ENCODE measurements around the gene COL2A1.

DNA sequence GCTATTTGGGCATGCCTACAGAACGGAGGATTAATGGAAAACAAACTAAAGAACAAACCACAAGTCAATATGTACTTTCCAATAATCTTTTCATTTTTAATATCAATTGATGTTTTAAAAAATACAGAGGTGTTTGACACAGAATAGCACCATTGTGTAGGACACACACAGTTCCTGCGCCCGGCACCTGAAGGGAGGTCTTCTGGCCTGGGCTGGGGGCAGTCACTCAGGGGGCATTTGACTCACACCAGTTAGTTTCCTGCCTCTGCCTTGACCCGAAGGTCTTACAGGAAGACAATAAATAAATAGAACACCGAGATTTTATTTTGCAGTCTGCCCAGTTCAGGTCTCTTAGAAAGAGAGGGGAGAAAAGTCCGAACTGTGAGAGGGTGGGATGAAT lies 31.4 kb downstream of the COL2A1 start:
- TF ChIP-seq POLR2A (IDR thresholded peaks at IDR 0.05) (no peak), POLR2AphosphoS5 (IDR thresholded peaks at IDR 0.05) (no peak)
- TF ChIP-seq, protein P1, sequence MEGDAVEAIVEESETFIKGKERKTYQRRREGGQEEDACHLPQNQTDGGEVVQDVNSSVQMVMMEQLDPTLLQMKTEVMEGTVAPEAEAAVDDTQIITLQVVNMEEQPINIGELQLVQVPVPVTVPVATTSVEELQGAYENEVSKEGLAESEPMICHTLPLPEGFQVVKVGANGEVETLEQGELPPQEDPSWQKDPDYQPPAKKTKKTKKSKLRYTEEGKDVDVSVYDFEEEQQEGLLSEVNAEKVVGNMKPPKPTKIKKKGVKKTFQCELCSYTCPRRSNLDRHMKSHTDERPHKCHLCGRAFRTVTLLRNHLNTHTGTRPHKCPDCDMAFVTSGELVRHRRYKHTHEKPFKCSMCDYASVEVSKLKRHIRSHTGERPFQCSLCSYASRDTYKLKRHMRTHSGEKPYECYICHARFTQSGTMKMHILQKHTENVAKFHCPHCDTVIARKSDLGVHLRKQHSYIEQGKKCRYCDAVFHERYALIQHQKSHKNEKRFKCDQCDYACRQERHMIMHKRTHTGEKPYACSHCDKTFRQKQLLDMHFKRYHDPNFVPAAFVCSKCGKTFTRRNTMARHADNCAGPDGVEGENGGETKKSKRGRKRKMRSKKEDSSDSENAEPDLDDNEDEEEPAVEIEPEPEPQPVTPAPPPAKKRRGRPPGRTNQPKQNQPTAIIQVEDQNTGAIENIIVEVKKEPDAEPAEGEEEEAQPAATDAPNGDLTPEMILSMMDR (IDR thresholded peaks at IDR 0.05), result no peak

Measured in transverse colon (tissue), 4 donors.